K562 (cell line): ENCODE measurements around the gene PRICKLE4. TPM values are rescaled to one million over a fixed set of nuclear protein-coding genes. Genes with fewer than 3 reads are reported as not detected.
A peak's percentile ranks its signal among the peaks of the same experiment; 100 is the strongest.

ENCODE experiments used
- ARHGAP35 ChIP-seq: fragments of 450-650 bp; IDR thresholded peaks from 2 replicates; pipeline ENCODE4 v1.6.1; 2018; ENCODE audit not compliant: partially characterized antibody
- DIDO1 ChIP-seq: fragments of 450-650 bp; IDR thresholded peaks from 2 replicates; pipeline ENCODE4 v1.6.1; 2016; ENCODE audit warnings: low read depth, missing biosample characterization, missing genetic modification characterization
- JUNB ChIP-seq: fragments of 450-650 bp; formaldehyde crosslinking; conservative IDR thresholded peaks from 2 replicates; pipeline ENCODE4 v1.4.0; 2020; ENCODE audit warnings: mild to moderate bottlenecking
- LARP7 ChIP-seq: fragments of 450-650 bp; IDR thresholded peaks from 2 replicates; pipeline ENCODE4 v1.6.1; 2016
- NCOA6 ChIP-seq: fragments of 450-650 bp; IDR thresholded peaks from 2 replicates; pipeline ENCODE4 v1.6.1; 2017; ENCODE audit warnings: mild to moderate bottlenecking
- NCOR1 ChIP-seq: fragments of 450-650 bp; IDR thresholded peaks from 2 replicates; pipeline ENCODE4 v1.6.1; 2016; ENCODE audit warnings: mild to moderate bottlenecking, moderate library complexity
- NUFIP1 ChIP-seq: fragments of 450-650 bp; IDR thresholded peaks from 2 replicates; pipeline ENCODE4 v1.6.1; 2018; ENCODE audit not compliant: partially characterized antibody
- SMC3 ChIP-seq: conservative IDR thresholded peaks from 2 replicates; pipeline ENCODE4 v1.6.1; 2011; ENCODE audit warnings: low read depth, low read length, improper control_type of control experiment; ENCODE audit not compliant: insufficient read depth
- XRCC3 ChIP-seq: fragments of 450-650 bp; IDR thresholded peaks from 2 replicates; pipeline ENCODE4 v1.6.1; 2017; ENCODE audit warnings: mild to moderate bottlenecking, moderate library complexity
- ZC3H8 ChIP-seq: fragments of 450-650 bp; IDR thresholded peaks from 2 replicates; pipeline ENCODE4 v1.6.1; 2017
- ZFPM2 ChIP-seq: fragments of 250-450 bp; sonication (Bioruptor Pico); IDR thresholded peaks from 2 replicates; pipeline ENCODE4 v1.5.1; 2022; ENCODE audit warnings: mild to moderate bottlenecking
- ZNF384 ChIP-seq: IDR thresholded peaks from 2 replicates; pipeline ENCODE4 v1.6.1; 2012; ENCODE audit warnings: low read depth, low read length, improper control_type of control experiment
- polyA plus RNA-seq, 8 experiments: library from polyadenylated mRNA; depleted of rRNA in 4 of 8; stranded (reverse) in 5 of 8; unstranded in 3 of 8; fragments of >200 nt; fragmentation: Nextera tagmentation in 2 of 8; fragmentation: Illumina TruSeq in 1 of 8; extraction: Ambion mirVana in 2 of 8; extraction: Trizol in 1 of 8; gene quantifications; 2 replicates each; pipeline versions ENCODE4 v1.2.1 to v1.2.3, GENCODE V29; 2011 to 2014; ENCODE audit warnings: inconsistent platforms in 1 of 8, missing spikeins in 1 of 8
- total RNA-seq, 7 experiments: library from RNA; depleted of rRNA in 6 of 7; stranded (reverse); fragments of >200 nt in 6 of 7; fragmentation: Illumina TruSeq in 2 of 7; extraction: Trizol in 2 of 7; gene quantifications; 2 replicates each; pipeline versions ENCODE4 v1.2.1 to v1.2.3, GENCODE V29; 2011 to 2021; ENCODE audit warnings: low replicate concordance in 1 of 7
- TF ChIP-seq, protein P1 (sequence below), 2 experiments: fragments of 450-650 bp; IDR thresholded peaks; 2 replicates each; pipeline ENCODE4 v1.6.1; 2016; ENCODE audit warnings: mild to moderate bottlenecking in 2 of 2, borderline replicate concordance in 1 of 2, low read depth in 1 of 2, moderate library complexity in 1 of 2
- TF ChIP-seq, protein P2 (sequence below): sonication (generic); formaldehyde crosslinking; IDR thresholded peaks from 2 replicates; pipeline ENCODE4 v1.8.0; 2022; ENCODE audit warnings: mild to moderate bottlenecking, missing genetic modification reagents, borderline replicate concordance
- TF ChIP-seq, protein P3 (sequence below): fragments of 150-350 bp; IDR thresholded peaks from 2 replicates; pipeline ENCODE4 v1.6.1; 2014; ENCODE audit warnings: low read depth, mild to moderate bottlenecking, low read length, borderline replicate concordance

The PRICKLE4 gene
- total and polyA plus RNA-seq, 9 of the 15 experiments (the other 6 are each of a cell fraction or from before 2014, with no cell fraction given): 0.20 to 0.32 (median 0.27) TPM; not detected in 6

DNA sequence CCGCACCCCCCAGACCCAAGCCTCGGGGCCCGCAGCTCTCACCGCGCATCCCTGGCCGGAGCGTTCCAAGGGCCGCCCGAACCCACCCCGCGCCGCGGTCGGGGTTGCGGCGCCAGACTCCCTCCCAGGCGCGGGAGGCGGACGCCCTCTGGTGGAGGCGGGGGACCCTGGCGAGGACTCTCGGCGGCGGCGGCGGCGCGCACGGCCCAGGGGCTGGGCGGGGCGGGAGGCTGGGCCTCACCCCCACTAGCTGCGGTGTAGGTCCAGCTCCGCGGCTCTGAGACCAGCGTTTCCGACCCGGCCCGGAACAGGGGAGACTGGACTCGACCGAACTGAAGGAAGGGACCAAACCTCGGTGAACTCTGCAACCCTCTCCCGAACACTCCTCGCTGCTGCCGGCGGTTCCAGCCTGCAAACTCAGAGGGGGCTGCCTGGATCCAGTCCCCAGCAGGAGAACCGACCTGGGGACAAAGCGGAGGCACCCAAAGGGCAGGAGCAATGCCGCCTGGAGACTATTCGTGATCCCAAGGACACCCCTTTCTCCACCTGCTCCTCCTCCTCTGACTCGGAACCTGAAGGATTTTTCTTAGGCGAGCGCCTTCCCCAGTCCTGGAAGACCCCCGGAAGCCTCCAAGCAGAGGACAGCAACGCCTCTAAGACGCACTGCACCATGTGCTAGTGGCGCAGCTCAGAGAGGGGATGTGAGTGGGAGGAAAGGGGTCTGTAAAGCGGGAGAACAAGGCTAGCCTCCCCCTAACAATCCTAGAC lies 6.1 kb downstream of the PRICKLE4 start (continued):
- TF ChIP-seq, protein P1, sequence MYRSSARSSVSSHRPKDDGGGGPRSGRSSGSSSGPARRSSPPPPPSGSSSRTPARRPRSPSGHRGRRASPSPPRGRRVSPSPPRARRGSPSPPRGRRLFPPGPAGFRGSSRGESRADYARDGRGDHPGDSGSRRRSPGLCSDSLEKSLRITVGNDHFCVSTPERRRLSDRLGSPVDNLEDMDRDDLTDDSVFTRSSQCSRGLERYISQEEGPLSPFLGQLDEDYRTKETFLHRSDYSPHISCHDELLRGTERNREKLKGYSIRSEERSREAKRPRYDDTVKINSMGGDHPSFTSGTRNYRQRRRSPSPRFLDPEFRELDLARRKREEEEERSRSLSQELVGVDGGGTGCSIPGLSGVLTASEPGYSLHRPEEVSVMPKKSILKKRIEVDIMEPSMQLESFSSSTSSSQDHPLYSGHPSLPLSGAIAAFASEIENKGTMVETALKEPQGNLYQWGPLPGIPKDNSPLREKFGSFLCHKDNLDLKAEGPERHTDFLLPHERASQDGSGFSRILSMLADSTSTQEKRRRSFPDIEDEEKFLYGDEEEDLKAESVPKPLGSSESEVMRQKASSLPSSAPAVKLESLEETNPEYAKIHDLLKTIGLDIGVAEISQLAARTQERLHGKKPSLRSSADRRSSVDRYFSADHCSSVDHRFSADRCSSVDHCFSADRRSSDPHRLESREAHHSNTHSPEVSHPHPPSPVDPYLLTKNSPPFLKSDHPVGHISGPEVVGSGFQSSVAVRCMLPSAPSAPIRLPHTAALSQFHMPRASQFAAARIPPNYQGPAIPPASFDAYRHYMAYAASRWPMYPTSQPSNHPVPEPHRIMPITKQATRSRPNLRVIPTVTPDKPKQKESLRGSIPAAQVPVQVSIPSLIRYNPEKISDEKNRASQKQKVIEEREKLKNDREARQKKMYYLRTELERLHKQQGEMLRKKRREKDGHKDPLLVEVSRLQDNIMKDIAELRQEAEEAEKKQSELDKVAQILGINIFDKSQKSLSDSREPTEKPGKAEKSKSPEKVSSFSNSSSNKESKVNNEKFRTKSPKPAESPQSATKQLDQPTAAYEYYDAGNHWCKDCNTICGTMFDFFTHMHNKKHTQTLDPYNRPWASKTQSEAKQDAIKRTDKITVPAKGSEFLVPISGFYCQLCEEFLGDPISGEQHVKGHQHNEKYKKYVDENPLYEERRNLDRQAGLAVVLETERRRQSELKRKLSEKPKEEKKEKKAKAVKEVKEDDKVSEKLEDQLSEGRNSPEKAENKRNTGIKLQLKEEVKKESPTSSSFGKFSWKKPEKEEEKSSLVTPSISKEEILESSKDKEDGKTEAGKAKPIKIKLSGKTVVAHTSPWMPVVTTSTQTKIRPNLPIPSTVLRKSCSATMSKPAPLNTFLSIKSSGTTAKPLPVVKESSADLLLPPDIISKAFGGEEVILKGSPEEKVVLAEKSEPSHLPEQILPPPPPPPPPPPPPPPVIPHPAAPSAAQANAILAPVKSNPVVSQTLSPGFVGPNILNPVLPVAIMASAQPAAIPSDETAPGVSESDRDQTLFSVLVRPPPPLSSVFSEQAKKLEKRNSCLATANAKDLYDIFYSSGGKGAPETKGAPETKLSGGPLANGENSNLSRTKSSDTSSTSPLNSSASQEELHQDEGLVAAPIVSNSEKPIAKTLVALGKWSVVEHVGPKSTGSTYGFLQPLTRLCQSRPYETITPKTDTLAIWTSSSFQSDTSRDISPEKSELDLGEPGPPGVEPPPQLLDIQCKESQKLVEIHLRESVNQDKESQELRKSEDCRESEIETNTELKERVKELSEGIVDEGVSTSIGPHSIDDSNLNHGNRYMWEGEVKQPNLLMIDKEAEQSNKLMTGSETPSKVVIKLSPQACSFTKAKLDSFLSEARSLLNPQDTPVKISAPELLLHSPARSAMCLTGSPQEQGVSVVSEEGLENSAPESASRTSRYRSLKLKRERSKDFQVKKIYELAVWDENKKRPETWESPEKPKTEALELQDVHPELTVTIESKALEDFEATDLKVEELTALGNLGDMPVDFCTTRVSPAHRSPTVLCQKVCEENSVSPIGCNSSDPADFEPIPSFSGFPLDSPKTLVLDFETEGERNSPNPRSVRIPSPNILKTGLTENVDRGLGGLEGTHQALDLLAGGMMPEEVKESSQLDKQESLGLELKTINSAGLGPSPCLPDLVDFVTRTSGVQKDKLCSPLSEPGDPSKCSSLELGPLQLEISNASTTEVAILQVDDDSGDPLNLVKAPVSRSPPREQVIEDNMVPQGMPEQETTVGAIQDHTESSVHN (IDR thresholded peaks at IDR 0.05; ENCODE audit: borderline replicate concordance in 1 of 2, low read depth in 1 of 2): no peak
- TF ChIP-seq ARHGAP35 (no peak), SMC3 (peak; percentile 90), DIDO1 (tag) (no peak), NCOA6 (no peak), LARP7 (no peak), ZFPM2 (CRISPR knock-in tag) (no peak), XRCC3 (no peak), ZNF384 (no peak), ZC3H8 (no peak), NCOR1 (no peak), NUFIP1 (no peak), JUNB (CRISPR knock-in tag) (no peak)
- TF ChIP-seq, protein P2, sequence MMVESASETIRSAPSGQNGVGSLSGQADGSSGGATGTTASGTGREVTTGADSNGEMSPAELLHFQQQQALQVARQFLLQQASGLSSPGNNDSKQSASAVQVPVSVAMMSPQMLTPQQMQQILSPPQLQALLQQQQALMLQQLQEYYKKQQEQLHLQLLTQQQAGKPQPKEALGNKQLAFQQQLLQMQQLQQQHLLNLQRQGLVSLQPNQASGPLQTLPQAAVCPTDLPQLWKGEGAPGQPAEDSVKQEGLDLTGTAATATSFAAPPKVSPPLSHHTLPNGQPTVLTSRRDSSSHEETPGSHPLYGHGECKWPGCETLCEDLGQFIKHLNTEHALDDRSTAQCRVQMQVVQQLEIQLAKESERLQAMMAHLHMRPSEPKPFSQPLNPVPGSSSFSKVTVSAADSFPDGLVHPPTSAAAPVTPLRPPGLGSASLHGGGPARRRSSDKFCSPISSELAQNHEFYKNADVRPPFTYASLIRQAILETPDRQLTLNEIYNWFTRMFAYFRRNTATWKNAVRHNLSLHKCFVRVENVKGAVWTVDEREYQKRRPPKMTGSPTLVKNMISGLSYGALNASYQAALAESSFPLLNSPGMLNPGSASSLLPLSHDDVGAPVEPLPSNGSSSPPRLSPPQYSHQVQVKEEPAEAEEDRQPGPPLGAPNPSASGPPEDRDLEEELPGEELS (CRISPR knock-in tag): no peak
- TF ChIP-seq, protein P3, sequence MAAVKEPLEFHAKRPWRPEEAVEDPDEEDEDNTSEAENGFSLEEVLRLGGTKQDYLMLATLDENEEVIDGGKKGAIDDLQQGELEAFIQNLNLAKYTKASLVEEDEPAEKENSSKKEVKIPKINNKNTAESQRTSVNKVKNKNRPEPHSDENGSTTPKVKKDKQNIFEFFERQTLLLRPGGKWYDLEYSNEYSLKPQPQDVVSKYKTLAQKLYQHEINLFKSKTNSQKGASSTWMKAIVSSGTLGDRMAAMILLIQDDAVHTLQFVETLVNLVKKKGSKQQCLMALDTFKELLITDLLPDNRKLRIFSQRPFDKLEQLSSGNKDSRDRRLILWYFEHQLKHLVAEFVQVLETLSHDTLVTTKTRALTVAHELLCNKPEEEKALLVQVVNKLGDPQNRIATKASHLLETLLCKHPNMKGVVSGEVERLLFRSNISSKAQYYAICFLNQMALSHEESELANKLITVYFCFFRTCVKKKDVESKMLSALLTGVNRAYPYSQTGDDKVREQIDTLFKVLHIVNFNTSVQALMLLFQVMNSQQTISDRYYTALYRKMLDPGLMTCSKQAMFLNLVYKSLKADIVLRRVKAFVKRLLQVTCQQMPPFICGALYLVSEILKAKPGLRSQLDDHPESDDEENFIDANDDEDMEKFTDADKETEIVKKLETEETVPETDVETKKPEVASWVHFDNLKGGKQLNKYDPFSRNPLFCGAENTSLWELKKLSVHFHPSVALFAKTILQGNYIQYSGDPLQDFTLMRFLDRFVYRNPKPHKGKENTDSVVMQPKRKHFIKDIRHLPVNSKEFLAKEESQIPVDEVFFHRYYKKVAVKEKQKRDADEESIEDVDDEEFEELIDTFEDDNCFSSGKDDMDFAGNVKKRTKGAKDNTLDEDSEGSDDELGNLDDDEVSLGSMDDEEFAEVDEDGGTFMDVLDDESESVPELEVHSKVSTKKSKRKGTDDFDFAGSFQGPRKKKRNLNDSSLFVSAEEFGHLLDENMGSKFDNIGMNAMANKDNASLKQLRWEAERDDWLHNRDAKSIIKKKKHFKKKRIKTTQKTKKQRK: no peak
